HL-60 (cell line): ENCODE results near the gene TET2.

Experiments used
- DNase-seq, 2 experiments: peaks; one replicate each; pipeline ENCODE4 v3.0.0-alpha.2; 2010 to 2020; ENCODE audit warnings: low read depth in 1 of 2, low spot score in 1 of 2
- H3K27ac ChIP-seq: fragments of 250-450 bp; sonication (Bioruptor Pico); replicated peaks from 2 replicates; pipeline ENCODE4 v1.5.1; 2020; ENCODE audit warnings: mild to moderate bottlenecking, moderate library complexity
- H3K27me3 ChIP-seq: fragments of 250-450 bp; sonication (Bioruptor Pico); 2 replicates; pipeline ENCODE4 v1.5.1; 2021; ENCODE audit warnings: mild to moderate bottlenecking, moderate library complexity; ENCODE audit not compliant: insufficient read depth, poor library complexity, severe bottlenecking
- H3K4me3 ChIP-seq: replicated peaks from 2 replicates; pipeline ENCODE4 v1.5.1; 2011; ENCODE audit warnings: mild to moderate bottlenecking, control low read depth, low read length; ENCODE audit not compliant: insufficient read depth
- GABPA ChIP-seq: IDR thresholded peaks from 2 replicates; pipeline ENCODE4 v1.6.1; 2012; ENCODE audit warnings: low read depth
- POLR2AphosphoS5 ChIP-seq: IDR thresholded peaks from 2 replicates; pipeline ENCODE4 v1.6.1; 2012; ENCODE audit warnings: low read depth
- REST ChIP-seq: IDR thresholded peaks from 2 replicates; pipeline ENCODE4 v1.6.1; 2012; ENCODE audit warnings: low read depth; ENCODE audit not compliant: insufficient replicate concordance
- SPI1 ChIP-seq: IDR thresholded peaks from 2 replicates; pipeline ENCODE4 v1.6.1; 2012; ENCODE audit warnings: low read depth, mild to moderate bottlenecking, borderline replicate concordance
- TF ChIP-seq, protein P1 (sequence below): IDR thresholded peaks from one replicate; pipeline ENCODE4 v1.5.1; 2011; ENCODE audit warnings: low read length, control low read depth, inconsistent platforms; ENCODE audit not compliant: insufficient read depth

TET2 gene

DNA sequence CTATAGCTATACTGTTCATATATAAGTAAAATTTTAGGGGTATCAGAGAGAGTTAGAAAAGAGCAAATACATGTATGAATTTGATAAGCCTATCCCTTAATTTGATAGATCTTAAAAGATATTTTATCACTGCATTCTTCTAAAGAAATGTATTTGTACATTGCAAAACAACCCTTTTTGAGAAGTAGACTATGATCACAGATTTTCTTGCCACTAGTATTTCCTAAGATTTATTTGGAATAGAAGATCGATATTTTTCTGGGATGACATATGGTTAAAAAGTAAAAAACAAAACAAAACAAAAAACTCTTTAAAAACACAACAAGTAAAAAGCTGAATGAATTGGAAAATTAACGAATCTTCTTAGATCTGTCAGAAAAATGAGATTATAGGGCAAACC is 27.4 kb downstream of the TET2 start:
- H3K27me3 ChIP-seq, result no peaks in the 10 kb centered on the region
- no peak overlapping the region for H3K27ac ChIP-seq
- TF ChIP-seq POLR2AphosphoS5, result no peak
- no peak for TF ChIP-seq SPI1
- TF ChIP-seq REST, result no peak
- no peak for TF ChIP-seq GABPA
- TF ChIP-seq, protein P1, sequence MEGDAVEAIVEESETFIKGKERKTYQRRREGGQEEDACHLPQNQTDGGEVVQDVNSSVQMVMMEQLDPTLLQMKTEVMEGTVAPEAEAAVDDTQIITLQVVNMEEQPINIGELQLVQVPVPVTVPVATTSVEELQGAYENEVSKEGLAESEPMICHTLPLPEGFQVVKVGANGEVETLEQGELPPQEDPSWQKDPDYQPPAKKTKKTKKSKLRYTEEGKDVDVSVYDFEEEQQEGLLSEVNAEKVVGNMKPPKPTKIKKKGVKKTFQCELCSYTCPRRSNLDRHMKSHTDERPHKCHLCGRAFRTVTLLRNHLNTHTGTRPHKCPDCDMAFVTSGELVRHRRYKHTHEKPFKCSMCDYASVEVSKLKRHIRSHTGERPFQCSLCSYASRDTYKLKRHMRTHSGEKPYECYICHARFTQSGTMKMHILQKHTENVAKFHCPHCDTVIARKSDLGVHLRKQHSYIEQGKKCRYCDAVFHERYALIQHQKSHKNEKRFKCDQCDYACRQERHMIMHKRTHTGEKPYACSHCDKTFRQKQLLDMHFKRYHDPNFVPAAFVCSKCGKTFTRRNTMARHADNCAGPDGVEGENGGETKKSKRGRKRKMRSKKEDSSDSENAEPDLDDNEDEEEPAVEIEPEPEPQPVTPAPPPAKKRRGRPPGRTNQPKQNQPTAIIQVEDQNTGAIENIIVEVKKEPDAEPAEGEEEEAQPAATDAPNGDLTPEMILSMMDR, result no peak
- DNase-seq, result no peak
- no peak overlapping the region for H3K4me3 ChIP-seq

- no peak for TF ChIP-seq POLR2AphosphoS5
- no peak for TF ChIP-seq SPI1
- TF ChIP-seq, protein P1, result no peak
- no peak for TF ChIP-seq REST
- TF ChIP-seq GABPA, result no peak
- Histone ChIP-seq H3K4me3 (no peak overlapping the region), H3K27ac (no peak overlapping the region), H3K27me3 (no peaks in the 10 kb centered on the region)
- DNase-seq, result no peak
Observed at GRCh38 chr4:105179539-105180401, 33.1 kb downstream of the TET2 start.

DNA sequence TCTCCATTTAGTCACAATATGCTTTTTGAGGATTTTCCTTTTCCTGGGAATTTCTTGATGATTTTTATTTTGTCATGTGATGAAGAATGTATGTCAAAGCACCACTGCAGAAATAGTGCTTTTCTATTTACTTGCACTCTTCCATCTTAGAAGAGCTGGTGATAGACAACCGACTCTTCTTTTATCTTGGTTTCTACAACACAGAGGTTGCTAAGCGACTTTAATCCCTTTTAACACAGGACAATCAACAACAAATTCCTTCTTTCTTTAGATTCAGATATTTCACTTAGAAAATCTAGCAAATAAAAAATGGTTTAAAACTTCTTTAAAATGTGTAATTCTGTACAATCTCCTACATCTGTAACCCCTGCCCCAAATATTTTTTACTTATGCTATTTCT is 34.6 kb downstream of the TET2 start:
- DNase-seq, result no peak
- Histone ChIP-seq H3K27me3 (no peaks in the 10 kb centered on the region), H3K4me3 (no peak overlapping the region), H3K27ac (no peak overlapping the region)
- no peak for TF ChIP-seq POLR2AphosphoS5
- no peak for TF ChIP-seq GABPA
- TF ChIP-seq, protein P1, result no peak
- TF ChIP-seq SPI1, result no peak
- TF ChIP-seq REST, result no peak
